Glomerular visceral epithelial cell (primary cell): ENCODE results near the gene ASPG.

Source experiments
- DNase-seq: peaks from one replicate; pipeline ENCODE4 v3.0.0-alpha.2; 2016; ENCODE audit errors: extremely low spot score

ASPG gene

GRCh38 chr14:104093366-104094055 lies 8.0 kb downstream of the ASPG start:
- DNase-seq = no peak

- DNase-seq = no peak
Observed at GRCh38 chr14:104094056-104094708, 8.7 kb downstream of the ASPG start.

GRCh38 chr14:104094709-104095425 lies 9.4 kb downstream of the ASPG start:
- DNase-seq = peak; percentile 50

- DNase-seq = no peak
Observed at GRCh38 chr14:104095426-104096310, 10.2 kb downstream of the ASPG start.

- no peak for DNase-seq
Observed at GRCh38 chr14:104096318-104096717, 10.8 kb downstream of the ASPG start.

GRCh38 chr14:104096751-104097700 lies 11.5 kb downstream of the ASPG start:
- no peak for DNase-seq

- DNase-seq = no peak
Observed at GRCh38 chr14:104098272-104099095, 13.0 kb downstream of the ASPG start.

GRCh38 chr14:104099096-104100041 lies 13.9 kb downstream of the ASPG start:
- DNase-seq = no peak

- no peak for DNase-seq
Observed at GRCh38 chr14:104100171-104101085, 14.9 kb downstream of the ASPG start.

- no peak for DNase-seq
Observed at GRCh38 chr14:104101086-104101621, 15.7 kb downstream of the ASPG start.

- DNase-seq = no peak
Observed at GRCh38 chr14:104101651-104102281, 16.3 kb downstream of the ASPG start.

GRCh38 chr14:104102282-104102914 lies 16.9 kb downstream of the ASPG start:
- DNase-seq = no peak

- no peak for DNase-seq
Observed at GRCh38 chr14:104103061-104103445, 17.6 kb downstream of the ASPG start.

GRCh38 chr14:104103446-104104075 lies 18.1 kb downstream of the ASPG start:
- no peak for DNase-seq

GRCh38 chr14:104104076-104104901 lies 18.8 kb downstream of the ASPG start:
- DNase-seq = no peak
